ENCODE measurements around the gene OLFM1. TPM values are rescaled to one million over a fixed set of nuclear protein-coding genes. Genes with fewer than 3 reads are reported as not detected.

The OLFM1 gene
- total RNA-seq, 1 experiment from 2014 or later = 0.44 TPM

DNA sequence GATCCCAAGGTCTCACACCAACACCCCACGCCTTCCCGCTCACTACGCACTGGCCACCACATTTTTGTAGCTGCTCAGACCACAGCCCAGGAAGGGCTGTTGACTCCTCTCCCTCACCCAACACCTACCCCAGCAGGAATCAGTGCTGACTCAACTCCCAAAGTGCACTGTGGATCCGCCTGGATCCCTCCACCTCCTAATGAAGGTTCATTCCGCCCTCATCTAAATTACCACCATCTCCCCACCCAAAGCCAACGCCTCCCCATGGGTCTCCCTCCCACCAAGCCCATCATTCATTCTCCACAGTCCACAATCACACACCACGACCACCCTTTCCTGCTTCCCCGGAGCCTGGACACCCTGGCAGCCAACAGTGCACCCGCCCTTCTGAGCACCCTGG is 57.8 kb downstream of the OLFM1 start:
- H4K20me1 ChIP-seq (ENCODE audit: low read length) = no peaks in the 10 kb centered on the region
- H3K27me3 ChIP-seq (ENCODE audit: low read length) = peaks cover 14% of the 10 kb centered on the region; the same call in 1 of the 2 replicates
- H3K9ac ChIP-seq (ENCODE audit: low read length) = no peak overlapping the region
- POLR2A ChIA-PET (ENCODE audit: unreplicated experiment) = no interaction called here
- CTCF ChIA-PET = no interaction called here
- no peaks in the 10 kb centered on the region for H3K79me2 ChIP-seq (ENCODE audit: low read length)
- TF ChIP-seq EZH2 (IDR thresholded peaks at IDR 0.05; ENCODE audit: low read length, unreplicated experiment) (no peak), EZH2phosphoT487 (IDR thresholded peaks at IDR 0.05; ENCODE audit: borderline replicate concordance, low read length) (no peak)
- TF ChIP-seq, protein P1, sequence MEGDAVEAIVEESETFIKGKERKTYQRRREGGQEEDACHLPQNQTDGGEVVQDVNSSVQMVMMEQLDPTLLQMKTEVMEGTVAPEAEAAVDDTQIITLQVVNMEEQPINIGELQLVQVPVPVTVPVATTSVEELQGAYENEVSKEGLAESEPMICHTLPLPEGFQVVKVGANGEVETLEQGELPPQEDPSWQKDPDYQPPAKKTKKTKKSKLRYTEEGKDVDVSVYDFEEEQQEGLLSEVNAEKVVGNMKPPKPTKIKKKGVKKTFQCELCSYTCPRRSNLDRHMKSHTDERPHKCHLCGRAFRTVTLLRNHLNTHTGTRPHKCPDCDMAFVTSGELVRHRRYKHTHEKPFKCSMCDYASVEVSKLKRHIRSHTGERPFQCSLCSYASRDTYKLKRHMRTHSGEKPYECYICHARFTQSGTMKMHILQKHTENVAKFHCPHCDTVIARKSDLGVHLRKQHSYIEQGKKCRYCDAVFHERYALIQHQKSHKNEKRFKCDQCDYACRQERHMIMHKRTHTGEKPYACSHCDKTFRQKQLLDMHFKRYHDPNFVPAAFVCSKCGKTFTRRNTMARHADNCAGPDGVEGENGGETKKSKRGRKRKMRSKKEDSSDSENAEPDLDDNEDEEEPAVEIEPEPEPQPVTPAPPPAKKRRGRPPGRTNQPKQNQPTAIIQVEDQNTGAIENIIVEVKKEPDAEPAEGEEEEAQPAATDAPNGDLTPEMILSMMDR (conservative IDR thresholded peaks at IDR 0.05; ENCODE audit: low read depth, low read length) = no peak
- BruUV-seq (replicated peaks) = no TSS peak
- H3K4me1 ChIP-seq (ENCODE audit: insufficient read depth, low read length) = no peaks in the 10 kb centered on the region
- no peak for ATAC-seq
- H3K4me2 ChIP-seq (ENCODE audit: low read length) = no peak overlapping the region
- H3K9me3 ChIP-seq (ENCODE audit: low read length) = no peaks in the 10 kb centered on the region
- H3K4me3 ChIP-seq (ENCODE audit: low read length) = no peak overlapping the region
- H3K9me2 ChIP-seq (replicated peaks; ENCODE audit: low read length) = no peaks in the 10 kb centered on the region
- H2AFZ ChIP-seq (ENCODE audit: low read length) = no peak overlapping the region
- H3K27ac ChIP-seq (ENCODE audit: low read length) = no peak overlapping the region
- intact Hi-C loops (cut with micrococcal nuclease) = no loop called here
- no peak for DNase-seq
- H3K36me3 ChIP-seq (ENCODE audit: low read depth, low read length) = no peaks in the 10 kb centered on the region
- no peaks in the 10 kb centered on the region for H3F3A ChIP-seq (ENCODE audit: low read length, unreplicated experiment)

DNA sequence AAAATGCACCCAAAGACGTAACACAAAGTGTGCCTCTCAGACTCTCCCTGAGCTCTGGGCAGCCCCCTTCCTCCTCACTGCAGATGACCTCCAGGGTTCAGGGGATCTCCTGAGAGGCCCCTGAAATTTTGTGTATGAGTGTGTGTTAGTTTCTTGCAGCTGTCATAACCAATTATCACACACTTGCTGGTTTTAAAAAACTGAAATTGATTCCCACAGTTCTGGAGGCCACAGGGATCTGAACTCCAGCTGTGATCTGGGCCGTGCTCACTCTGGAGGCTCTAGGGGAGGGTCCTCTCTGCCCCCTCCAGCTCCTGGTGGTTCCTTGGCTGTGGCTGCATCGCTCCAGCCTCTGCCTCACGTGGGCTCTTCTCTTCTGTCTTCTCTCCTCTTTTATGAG is 58.8 kb downstream of the OLFM1 start:
- no peaks in the 10 kb centered on the region for H4K20me1 ChIP-seq (ENCODE audit: low read length)
- no peaks in the 10 kb centered on the region for H3K79me2 ChIP-seq (ENCODE audit: low read length)
- intact Hi-C loops (cut with micrococcal nuclease) = no loop called here
- DNase-seq (no peak), ATAC-seq (no peak)
- no TSS peak for BruUV-seq (replicated peaks)
- ChIA-PET CTCF (no interaction called here), POLR2A (ENCODE audit: unreplicated experiment) (no interaction called here)
- no peaks in the 10 kb centered on the region for H3F3A ChIP-seq (ENCODE audit: low read length, unreplicated experiment)
- H3K9me2 ChIP-seq (replicated peaks; ENCODE audit: low read length) = no peaks in the 10 kb centered on the region
- no peak overlapping the region for H2AFZ ChIP-seq (ENCODE audit: low read length)
- no peak for TF ChIP-seq EZH2 (IDR thresholded peaks at IDR 0.05; ENCODE audit: low read length, unreplicated experiment)
- TF ChIP-seq EZH2phosphoT487 (IDR thresholded peaks at IDR 0.05; ENCODE audit: borderline replicate concordance, low read length) = no peak
- TF ChIP-seq, protein P1 (conservative IDR thresholded peaks at IDR 0.05; ENCODE audit: low read depth, low read length) = no peak
- H3K36me3 ChIP-seq (ENCODE audit: low read depth, low read length) = no peaks in the 10 kb centered on the region
- no peak overlapping the region for H3K4me2 ChIP-seq (ENCODE audit: low read length)
- H3K27ac ChIP-seq (ENCODE audit: low read length) = no peak overlapping the region
- no peaks in the 10 kb centered on the region for H3K9me3 ChIP-seq (ENCODE audit: low read length)
- peaks cover 14% of the 10 kb centered on the region; the same call in 1 of the 2 replicates for H3K27me3 ChIP-seq (ENCODE audit: low read length)
- no peak overlapping the region for H3K4me3 ChIP-seq (ENCODE audit: low read length)
- H3K9ac ChIP-seq (ENCODE audit: low read length) = no peak overlapping the region
- no peaks in the 10 kb centered on the region for H3K4me1 ChIP-seq (ENCODE audit: insufficient read depth, low read length)

DNA sequence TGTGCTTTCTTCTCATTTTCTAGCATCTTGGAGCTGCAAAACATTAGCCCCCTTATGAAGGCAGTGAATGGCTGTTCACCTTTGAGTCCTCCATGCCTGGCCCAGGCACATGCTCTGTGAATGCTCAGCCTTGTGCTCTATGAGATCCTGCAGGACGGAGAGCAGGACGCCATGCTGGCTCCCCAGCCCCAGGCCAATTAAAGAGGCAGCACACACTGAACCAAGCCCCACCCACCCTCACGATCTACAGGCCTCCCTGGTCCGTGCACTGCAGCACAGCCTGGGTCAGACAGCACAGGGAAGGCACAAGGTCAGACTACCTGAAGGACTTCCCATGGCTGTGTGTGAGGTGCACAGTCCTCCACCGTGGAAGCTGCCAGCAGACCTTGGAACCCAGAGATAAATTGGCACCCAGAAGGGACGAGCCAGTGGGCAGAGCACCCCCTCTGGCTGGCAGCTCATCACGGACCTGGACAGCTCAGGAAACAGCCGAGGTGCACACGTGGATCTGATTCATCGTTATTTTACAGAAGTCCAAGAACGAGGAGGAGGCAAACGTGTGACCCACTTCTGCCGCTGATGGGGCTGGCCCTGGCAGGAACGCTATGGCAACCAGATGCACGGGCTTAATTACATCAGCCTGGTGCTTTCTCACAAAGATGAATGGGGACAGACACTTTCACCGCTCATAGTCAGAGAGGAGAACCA is 59.5 kb downstream of the OLFM1 start:
- H3K9me2 ChIP-seq (replicated peaks; ENCODE audit: low read length) = no peaks in the 10 kb centered on the region
- no peak overlapping the region for H3K27ac ChIP-seq (ENCODE audit: low read length)
- no peaks in the 10 kb centered on the region for H3F3A ChIP-seq (ENCODE audit: low read length, unreplicated experiment)
- H3K4me1 ChIP-seq (ENCODE audit: insufficient read depth, low read length) = no peaks in the 10 kb centered on the region
- H3K9me3 ChIP-seq (ENCODE audit: low read length) = no peaks in the 10 kb centered on the region
- intact Hi-C loops (cut with micrococcal nuclease) = no loop called here
- H3K27me3 ChIP-seq (ENCODE audit: low read length) = peaks cover 14% of the 10 kb centered on the region; the same call in 1 of the 2 replicates
- BruUV-seq (replicated peaks) = no TSS peak
- DNase-seq (no peak), ATAC-seq (no peak)
- TF ChIP-seq EZH2 (IDR thresholded peaks at IDR 0.05; ENCODE audit: low read length, unreplicated experiment) (no peak), EZH2phosphoT487 (IDR thresholded peaks at IDR 0.05; ENCODE audit: borderline replicate concordance, low read length) (no peak)
- TF ChIP-seq, protein P1 (conservative IDR thresholded peaks at IDR 0.05; ENCODE audit: low read depth, low read length) = no peak
- no peak overlapping the region for H2AFZ ChIP-seq (ENCODE audit: low read length)
- H3K4me2 ChIP-seq (ENCODE audit: low read length) = no peak overlapping the region
- no peaks in the 10 kb centered on the region for H3K79me2 ChIP-seq (ENCODE audit: low read length)
- H4K20me1 ChIP-seq (ENCODE audit: low read length) = no peaks in the 10 kb centered on the region
- no peak overlapping the region for H3K4me3 ChIP-seq (ENCODE audit: low read length)
- H3K36me3 ChIP-seq (ENCODE audit: low read depth, low read length) = no peaks in the 10 kb centered on the region
- POLR2A ChIA-PET (ENCODE audit: unreplicated experiment) = no interaction called here
- CTCF ChIA-PET = no interaction called here
- no peak overlapping the region for H3K9ac ChIP-seq (ENCODE audit: low read length)

Data from PC-3 (cell line).